ENCODE measurements around the gene THOC3.
"Not testable (repeated sequence)": the region's sequence is repeated elsewhere in the genome, so short reads cannot be mapped to it uniquely, and the experiment has no call there.

THOC3 gene

GRCh38 chr5:175967471-175968372 is at the start of gene THOC3:
THOC3 (minus strand) TSS chr5:175968315; CDS start chr5:175968208, 107 bp downstream.
- not testable (repeated sequence) for DNase-seq

- DNase-seq = not testable (repeated sequence)
These were observed 49.2 kb upstream of the THOC3 start for GRCh38 chr5:176017324-176017723.

GRCh38 chr5:176014360-176014759 is 46.2 kb upstream of the THOC3 start:
- DNase-seq = not testable (repeated sequence)

- not testable (repeated sequence) for DNase-seq
These were observed 43.0 kb upstream of the THOC3 start for GRCh38 chr5:176011088-176011487.

GRCh38 chr5:176010202-176010601 is 42.1 kb upstream of the THOC3 start:
- DNase-seq = not testable (repeated sequence)

GRCh38 chr5:176007220-176007619 is 39.1 kb upstream of the THOC3 start:
- not testable (repeated sequence) for DNase-seq

- DNase-seq = not testable (repeated sequence)
These were observed 38.7 kb upstream of the THOC3 start for GRCh38 chr5:176006819-176007218.

GRCh38 chr5:175997979-175998378 is 29.9 kb upstream of the THOC3 start:
- DNase-seq = not testable (repeated sequence)

GRCh38 chr5:175997495-175997894 is 29.4 kb upstream of the THOC3 start:
- not testable (repeated sequence) for DNase-seq

GRCh38 chr5:175996791-175997190 is 28.7 kb upstream of the THOC3 start:
- not testable (repeated sequence) for DNase-seq

GRCh38 chr5:175995506-175995905 is 27.4 kb upstream of the THOC3 start:
- DNase-seq = not testable (repeated sequence)

- not testable (repeated sequence) for DNase-seq
These were observed 11.4 kb upstream of the THOC3 start for GRCh38 chr5:175979371-175979995.

- not testable (repeated sequence) for DNase-seq
These were observed 266 bp upstream of the THOC3 start for GRCh38 chr5:175968381-175968780.

GRCh38 chr5:175962329-175962728 is 5.8 kb downstream of the THOC3 start:
- not testable (repeated sequence) for DNase-seq

GRCh38 chr5:175960228-175960627 is 7.9 kb downstream of the THOC3 start:
- not testable (repeated sequence) for DNase-seq

GRCh38 chr5:175958515-175958914 is 9.6 kb downstream of the THOC3 start:
- not testable (repeated sequence) for DNase-seq

- not testable (repeated sequence) for DNase-seq
These were observed 14.0 kb downstream of the THOC3 start for GRCh38 chr5:175954107-175954506.

- DNase-seq = not testable (repeated sequence)
These were observed 15.3 kb downstream of the THOC3 start for GRCh38 chr5:175952810-175953209.

- DNase-seq = not testable (repeated sequence)
These were observed 16.7 kb downstream of the THOC3 start for GRCh38 chr5:175951339-175951969.

GRCh38 chr5:175948329-175949108 is 19.6 kb downstream of the THOC3 start:
- DNase-seq = not testable (repeated sequence)

GRCh38 chr5:175943253-175943652 is 24.9 kb downstream of the THOC3 start:
- not testable (repeated sequence) for DNase-seq

- not testable (repeated sequence) for DNase-seq
These were observed 27.5 kb downstream of the THOC3 start for GRCh38 chr5:175940632-175941031.

Measured in DMS153 (cell line).